SK-N-SH (cell line): ENCODE results near the gene MCF2L2. TPM values are rescaled to one million over a fixed set of nuclear protein-coding genes. Genes with fewer than 3 reads are reported as not detected.
A peak's percentile ranks its signal among the peaks of the same experiment; 100 is the strongest.

Experiments used
- CTCF ChIA-PET: fragments of 300-600, 350-600 bp; formaldehyde crosslinking; extraction: SDS; loops from one replicate; lab custom pipeline; 2021; lab: Yijun Ruan, JAX
- POLR2A ChIA-PET: fragments of 350-600 bp; sonication (Branson Sonifier 250); formaldehyde crosslinking; extraction: SDS; loops from one replicate; lab custom pipeline; 2020; ENCODE audit warnings: antibody characterized with exemption, inconsistent platforms; lab: Yijun Ruan, JAX
- DNase-seq: peaks from one replicate; pipeline ENCODE4 v3.0.0; 2012
- H2AFZ ChIP-seq: fragments of 200-600 bp; sonication (generic); 2 replicates; pipeline ENCODE4 v1.8.1; 2016; ENCODE audit warnings: antibody characterized with exemption, mild to moderate bottlenecking, low read depth
- H3F3A ChIP-seq: fragments of 200-600 bp; sonication (generic); replicated peaks from 2 replicates; pipeline ENCODE3; 2016; ENCODE audit warnings: antibody characterized with exemption, mild to moderate bottlenecking; ENCODE audit not compliant: insufficient read depth
- H3K27ac ChIP-seq, 2 experiments: fragments of 200-500 bp in 1 of 2; fragments of 200-600 bp in 1 of 2; sonication (Bioruptor generic) in 1 of 2; sonication (generic), shearing (Covaris generic) in 1 of 2; 2 replicates each; pipeline versions ENCODE4 v1.5.1 to v1.6.1; 2014 to 2016; ENCODE audit warnings: low read depth in 2 of 2, inconsistent platforms in 1 of 2, low read length in 1 of 2, mild to moderate bottlenecking in 1 of 2, mixed read lengths in 1 of 2
- H3K27me3 ChIP-seq: fragments of 200-600 bp; sonication (generic), shearing (Covaris generic); 2 replicates; pipeline ENCODE4 v1.6.1; 2016; ENCODE audit warnings: mixed run types; ENCODE audit not compliant: insufficient read depth
- H3K36me3 ChIP-seq, 2 experiments: fragments of 200-500 bp in 1 of 2; fragments of 200-600 bp in 1 of 2; sonication (Bioruptor generic) in 1 of 2; sonication (generic) in 1 of 2; replicated peaks in 1 of 2; 2 replicates each; pipeline versions ENCODE3 to v1.5.1; 2014 to 2016; ENCODE audit warnings: low read length in 1 of 2, mild to moderate bottlenecking in 1 of 2; ENCODE audit not compliant: insufficient read depth in 2 of 2, control insufficient read depth in 1 of 2
- H3K4me1 ChIP-seq, 2 experiments: fragments of 200-500 bp in 1 of 2; fragments of 200-600 bp in 1 of 2; sonication (Bioruptor generic) in 1 of 2; sonication (generic), shearing (Covaris generic) in 1 of 2; 2 replicates each; pipeline versions ENCODE4 v1.5.1 to v1.6.1; 2014 to 2016; ENCODE audit warnings: low read depth in 1 of 2, low read length in 1 of 2, mixed run types in 1 of 2; ENCODE audit not compliant: insufficient read depth in 2 of 2, control insufficient read depth in 1 of 2
- H3K4me2 ChIP-seq: fragments of 200-600 bp; sonication (generic), shearing (Covaris generic); 2 replicates; pipeline ENCODE4 v1.6.1; 2017; ENCODE audit warnings: mixed run types
- H3K4me3 ChIP-seq, 2 experiments: fragments of 200-500 bp in 1 of 2; fragments of 200-600 bp in 1 of 2; sonication (Bioruptor generic) in 1 of 2; sonication (generic), shearing (Covaris generic) in 1 of 2; 2 replicates each; pipeline versions ENCODE4 v1.5.1 to v1.8.1; 2014 to 2016; ENCODE audit warnings: low read depth in 2 of 2, inconsistent platforms in 1 of 2, low read length in 1 of 2, mild to moderate bottlenecking in 1 of 2, mixed read lengths in 1 of 2, moderate library complexity in 1 of 2
- H3K79me2 ChIP-seq: fragments of 200-600 bp; sonication (generic); 2 replicates; pipeline ENCODE4 v1.8.1; 2017; ENCODE audit warnings: mild to moderate bottlenecking; ENCODE audit not compliant: insufficient read depth
- H3K9ac ChIP-seq: fragments of 200-600 bp; sonication (generic); 2 replicates; pipeline ENCODE4 v1.6.1; 2017; ENCODE audit warnings: mixed run types
- H3K9me2 ChIP-seq: fragments of 200-600 bp; sonication (generic); 2 replicates; pipeline ENCODE4 v1.6.1; 2017; ENCODE audit warnings: mixed run types
- H3K9me3 ChIP-seq: fragments of 200-600 bp; sonication (generic); 2 replicates; pipeline ENCODE4 v1.6.1; 2017; ENCODE audit warnings: mixed run types, mild to moderate bottlenecking, moderate library complexity
- H4K20me1 ChIP-seq: fragments of 200-600 bp; sonication (generic); 2 replicates; pipeline ENCODE4 v1.6.1; 2017; ENCODE audit warnings: mild to moderate bottlenecking, mixed run types; ENCODE audit not compliant: insufficient read depth
- EP300 ChIP-seq, 2 experiments: IDR thresholded peaks; 2 replicates each; pipeline versions ENCODE4 v1.4.0 to v1.6.1; 2012; ENCODE audit warnings: borderline replicate concordance in 1 of 2, low read depth in 1 of 2, low read length in 1 of 2
- FOSL2 ChIP-seq: IDR thresholded peaks from 2 replicates; pipeline ENCODE4 v1.4.0; 2012; ENCODE audit warnings: low read depth, mild to moderate bottlenecking, moderate library complexity, borderline replicate concordance
- FOXM1 ChIP-seq: IDR thresholded peaks from 2 replicates; pipeline ENCODE4 v1.4.0; 2012; ENCODE audit warnings: low read depth, mild to moderate bottlenecking
- GABPA ChIP-seq: IDR thresholded peaks from 2 replicates; pipeline ENCODE4 v1.4.0; 2012; ENCODE audit warnings: low read depth, mild to moderate bottlenecking
- JUND ChIP-seq: IDR thresholded peaks from 2 replicates; pipeline ENCODE4 v1.4.0; 2012
- MEF2A ChIP-seq: IDR thresholded peaks from 2 replicates; pipeline ENCODE4 v1.4.0; 2012; ENCODE audit warnings: low read depth, borderline replicate concordance
- MXI1 ChIP-seq: IDR thresholded peaks from 2 replicates; pipeline ENCODE4 v1.6.1; 2012; ENCODE audit warnings: mild to moderate bottlenecking, low read depth, low read length, improper control_type of control experiment
- POLR2AphosphoS5 ChIP-seq: IDR thresholded peaks from 2 replicates; pipeline ENCODE4 v1.6.1; 2012; ENCODE audit warnings: low read depth, low read length
- RAD21 ChIP-seq: IDR thresholded peaks from 2 replicates; pipeline ENCODE4 v1.6.1; 2012; ENCODE audit warnings: mild to moderate bottlenecking, low read length
- RCOR1 ChIP-seq: fragments of 150-350 bp; IDR thresholded peaks from 2 replicates; pipeline ENCODE4 v1.6.1; 2017; ENCODE audit warnings: antibody characterized with exemption, low read length
- REST ChIP-seq: IDR thresholded peaks from 2 replicates; pipeline ENCODE4 v1.6.1; 2012; ENCODE audit warnings: mild to moderate bottlenecking, low read depth, low read length, moderate library complexity
- RFX5 ChIP-seq: IDR thresholded peaks from 2 replicates; pipeline ENCODE4 v1.6.1; 2012; ENCODE audit warnings: mild to moderate bottlenecking, improper control_type of control experiment, low read length
- SIN3A ChIP-seq: IDR thresholded peaks from 2 replicates; pipeline ENCODE4 v1.6.1; 2012; ENCODE audit warnings: low read depth, mild to moderate bottlenecking, low read length, moderate library complexity, borderline replicate concordance
- SMC3 ChIP-seq: IDR thresholded peaks from 2 replicates; pipeline ENCODE4 v1.6.1; 2012; ENCODE audit warnings: low read depth, low read length, improper control_type of control experiment
- TAF1 ChIP-seq: IDR thresholded peaks from 2 replicates; pipeline ENCODE4 v1.6.1; 2012; ENCODE audit warnings: low read depth, mild to moderate bottlenecking, low read length, moderate library complexity, borderline replicate concordance
- TCF12 ChIP-seq: IDR thresholded peaks from 2 replicates; pipeline ENCODE4 v1.4.0; 2012
- YY1 ChIP-seq: IDR thresholded peaks from 2 replicates; pipeline ENCODE4 v1.4.0; 2012; ENCODE audit warnings: low read depth, mild to moderate bottlenecking
- WGBS: methylation state at CpG from one replicate; pipeline ENCODE4 v1.1.6; 2017; ENCODE audit warnings: low lambda C conversion rate; 5-methylcytosine and 5-hydroxymethylcytosine counted together
- polyA plus RNA-seq, 3 experiments: library from polyadenylated mRNA; depleted of rRNA; stranded (reverse); fragments of >200 nt; gene quantifications; 2 replicates each; pipeline ENCODE4 v1.2.3, GENCODE V29; 2012
- TF ChIP-seq, protein P1 (sequence below): fragments of 200-600 bp; sonication (generic); IDR thresholded peaks from 2 replicates; pipeline ENCODE4 v1.6.1; 2017; ENCODE audit warnings: antibody characterized with exemption, mild to moderate bottlenecking, moderate library complexity
- TF ChIP-seq, protein P2 (sequence below): IDR thresholded peaks from 2 replicates; pipeline ENCODE4 v1.4.0; 2012; ENCODE audit warnings: low read depth, borderline replicate concordance

MCF2L2 gene
- polyA plus RNA-seq, 1 of the 3 experiments (the other 2 are of a cell fraction), result 0.56 TPM

DNA sequence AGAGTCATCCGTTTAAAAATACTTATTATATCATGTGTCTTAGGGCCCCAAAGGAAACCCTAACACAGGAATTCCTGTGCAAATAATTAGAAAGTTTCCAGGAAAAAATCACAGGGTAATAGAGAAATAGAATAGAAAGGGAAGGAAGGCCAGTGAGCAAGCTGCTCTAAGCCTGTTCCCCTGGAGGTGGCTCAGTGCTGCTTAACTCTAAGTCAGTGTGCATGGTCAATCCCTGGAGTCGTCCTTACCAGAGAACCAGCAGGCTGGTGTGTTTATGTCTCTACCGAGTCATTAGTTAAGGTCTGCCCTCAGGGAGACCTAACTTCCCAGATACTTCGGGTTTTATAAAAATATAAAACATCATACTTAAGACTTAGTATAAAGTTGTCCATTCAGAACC is 21.0 kb upstream of the MCF2L2 start:
- DNase-seq, result peak; percentile 28
- TF ChIP-seq JUND (no peak), GABPA (no peak), SMC3 (no peak), RFX5 (no peak), REST (no peak), TCF12 (no peak), EP300 (IDR thresholded peaks at IDR 0.05; ENCODE audit: borderline replicate concordance in 1 of 2, low read depth in 1 of 2, low read length in 1 of 2) (no peak), POLR2AphosphoS5 (no peak), TAF1 (no peak), MEF2A (no peak), FOXM1 (no peak), SIN3A (no peak), RAD21 (no peak), YY1 (no peak), FOSL2 (no peak), RCOR1 (no peak), MXI1 (no peak)
- TF ChIP-seq, protein P1, sequence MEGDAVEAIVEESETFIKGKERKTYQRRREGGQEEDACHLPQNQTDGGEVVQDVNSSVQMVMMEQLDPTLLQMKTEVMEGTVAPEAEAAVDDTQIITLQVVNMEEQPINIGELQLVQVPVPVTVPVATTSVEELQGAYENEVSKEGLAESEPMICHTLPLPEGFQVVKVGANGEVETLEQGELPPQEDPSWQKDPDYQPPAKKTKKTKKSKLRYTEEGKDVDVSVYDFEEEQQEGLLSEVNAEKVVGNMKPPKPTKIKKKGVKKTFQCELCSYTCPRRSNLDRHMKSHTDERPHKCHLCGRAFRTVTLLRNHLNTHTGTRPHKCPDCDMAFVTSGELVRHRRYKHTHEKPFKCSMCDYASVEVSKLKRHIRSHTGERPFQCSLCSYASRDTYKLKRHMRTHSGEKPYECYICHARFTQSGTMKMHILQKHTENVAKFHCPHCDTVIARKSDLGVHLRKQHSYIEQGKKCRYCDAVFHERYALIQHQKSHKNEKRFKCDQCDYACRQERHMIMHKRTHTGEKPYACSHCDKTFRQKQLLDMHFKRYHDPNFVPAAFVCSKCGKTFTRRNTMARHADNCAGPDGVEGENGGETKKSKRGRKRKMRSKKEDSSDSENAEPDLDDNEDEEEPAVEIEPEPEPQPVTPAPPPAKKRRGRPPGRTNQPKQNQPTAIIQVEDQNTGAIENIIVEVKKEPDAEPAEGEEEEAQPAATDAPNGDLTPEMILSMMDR, result no peak
- TF ChIP-seq, protein P2, sequence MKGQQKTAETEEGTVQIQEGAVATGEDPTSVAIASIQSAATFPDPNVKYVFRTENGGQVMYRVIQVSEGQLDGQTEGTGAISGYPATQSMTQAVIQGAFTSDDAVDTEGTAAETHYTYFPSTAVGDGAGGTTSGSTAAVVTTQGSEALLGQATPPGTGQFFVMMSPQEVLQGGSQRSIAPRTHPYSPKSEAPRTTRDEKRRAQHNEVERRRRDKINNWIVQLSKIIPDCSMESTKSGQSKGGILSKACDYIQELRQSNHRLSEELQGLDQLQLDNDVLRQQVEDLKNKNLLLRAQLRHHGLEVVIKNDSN, result no peak
- ChIA-PET CTCF (interaction anchor here (0.9 kb wide), 1 partner anchor 22 kb away, joined by 3 read pairs; no protein-coding TSS in a partner anchor), POLR2A (no interaction called here)
- no peaks in the 10 kb centered on the region for H4K20me1 ChIP-seq
- no peak overlapping the region for H3K9ac ChIP-seq
- no peak overlapping the region for H2AFZ ChIP-seq
- no peaks in the 10 kb centered on the region for H3K9me2 ChIP-seq
- H3K9me3 ChIP-seq, result no peaks in the 10 kb centered on the region
- peaks cover 6 to 9% of the 10 kb centered on the region in 2 experiments for H3K36me3 ChIP-seq
- H3K27ac ChIP-seq, result no peak overlapping the region
- 39% methylated on average over 4 of the region's 4 CpGs for WGBS
- peak overlapping the region; percentile 86; the same call in 1 of the 2 replicates for H3K4me2 ChIP-seq
- H3K4me1 ChIP-seq, result peaks cover 0 to 10% of the 10 kb centered on the region in 2 experiments; a peak in 3 of 4 replicates
- H3K4me3 ChIP-seq, result no peak overlapping the region
- H3K27me3 ChIP-seq, result no peaks in the 10 kb centered on the region
- H3F3A ChIP-seq, result peaks cover 7% of the 10 kb centered on the region
- peaks cover 7% of the 10 kb centered on the region; the same call in 1 of the 2 replicates for H3K79me2 ChIP-seq
